NCI-H128 (cell line): ENCODE data around the gene BARX1.

ENCODE experiments used
- DNase-seq: peaks from one replicate; lab custom pipeline; 2025; ENCODE audit not compliant: unreplicated experiment; lab: John Stamatoyannopoulos, UW

The BARX1 gene

GRCh38 chr9:93902051-93902779 is 52.9 kb downstream of the BARX1 start:
- DNase-seq: no peak
